ENCODE measurements around the gene ZNF48.

DNA sequence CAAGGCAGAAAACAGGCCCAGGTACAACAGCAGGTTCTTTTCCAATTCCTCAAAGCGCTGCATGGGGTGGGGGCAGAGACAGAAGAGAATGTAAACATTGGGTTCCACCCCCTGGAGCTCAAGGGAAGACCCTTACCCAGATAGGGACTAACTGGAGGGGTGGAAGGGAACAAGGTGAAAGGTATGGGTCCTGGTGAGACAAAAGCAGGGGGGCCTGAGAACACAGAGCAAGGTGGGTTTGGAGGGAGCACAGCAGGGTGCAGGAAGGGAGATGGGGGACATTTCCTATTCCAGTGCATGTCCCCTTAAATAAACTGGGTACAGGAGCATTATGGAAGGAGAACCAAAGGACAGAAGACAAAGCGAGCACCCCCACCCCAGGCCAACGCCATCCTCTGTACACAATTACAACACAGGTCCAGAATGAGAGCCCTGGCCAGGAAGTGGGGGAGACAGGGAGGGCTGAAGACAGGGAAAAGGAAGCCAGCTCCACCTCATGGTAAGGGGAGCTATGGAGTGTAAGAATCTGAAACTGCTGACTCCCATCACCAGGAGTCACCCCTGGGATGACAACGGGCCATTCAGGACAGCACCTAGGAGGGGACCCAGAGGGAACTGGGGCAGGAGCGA is 38.0 kb upstream of the ZNF48 start:
- TF ChIP-seq, protein P1, sequence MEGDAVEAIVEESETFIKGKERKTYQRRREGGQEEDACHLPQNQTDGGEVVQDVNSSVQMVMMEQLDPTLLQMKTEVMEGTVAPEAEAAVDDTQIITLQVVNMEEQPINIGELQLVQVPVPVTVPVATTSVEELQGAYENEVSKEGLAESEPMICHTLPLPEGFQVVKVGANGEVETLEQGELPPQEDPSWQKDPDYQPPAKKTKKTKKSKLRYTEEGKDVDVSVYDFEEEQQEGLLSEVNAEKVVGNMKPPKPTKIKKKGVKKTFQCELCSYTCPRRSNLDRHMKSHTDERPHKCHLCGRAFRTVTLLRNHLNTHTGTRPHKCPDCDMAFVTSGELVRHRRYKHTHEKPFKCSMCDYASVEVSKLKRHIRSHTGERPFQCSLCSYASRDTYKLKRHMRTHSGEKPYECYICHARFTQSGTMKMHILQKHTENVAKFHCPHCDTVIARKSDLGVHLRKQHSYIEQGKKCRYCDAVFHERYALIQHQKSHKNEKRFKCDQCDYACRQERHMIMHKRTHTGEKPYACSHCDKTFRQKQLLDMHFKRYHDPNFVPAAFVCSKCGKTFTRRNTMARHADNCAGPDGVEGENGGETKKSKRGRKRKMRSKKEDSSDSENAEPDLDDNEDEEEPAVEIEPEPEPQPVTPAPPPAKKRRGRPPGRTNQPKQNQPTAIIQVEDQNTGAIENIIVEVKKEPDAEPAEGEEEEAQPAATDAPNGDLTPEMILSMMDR (IDR thresholded peaks at IDR 0.05) = no peak
- TF ChIP-seq POLR2A (IDR thresholded peaks at IDR 0.05) = no peak

All from heart left ventricle (tissue), 13 donors.